HepG2 (cell line): ENCODE measurements around the gene CRIP1. TPM values are rescaled to one million over a fixed set of nuclear protein-coding genes. Genes with fewer than 3 reads are reported as not detected.

Source experiments
- AGO1 ChIP-seq: fragments of 200-400 bp; formaldehyde crosslinking; IDR thresholded peaks from 2 replicates; pipeline ENCODE4 v1.6.1; 2017; ENCODE audit warnings: mild to moderate bottlenecking, low read depth, low read length, moderate library complexity; ENCODE audit not compliant: poor library complexity, severe bottlenecking
- CBX1 ChIP-seq: IDR thresholded peaks from one replicate; pipeline ENCODE4 v1.6.1; 2016; ENCODE audit warnings: antibody characterized with exemption, low read depth
- HNF1B ChIP-seq: sonication (generic); formaldehyde crosslinking; IDR thresholded peaks from 2 replicates; pipeline ENCODE4 v1.5.1; 2020; ENCODE audit warnings: mild to moderate bottlenecking, moderate library complexity, missing genetic modification reagents
- KMT2A ChIP-seq: sonication (generic); formaldehyde crosslinking; IDR thresholded peaks from 2 replicates; pipeline ENCODE4 v1.4.0; 2020; ENCODE audit warnings: missing genetic modification reagents
- MTF1 ChIP-seq: sonication (generic); formaldehyde crosslinking; IDR thresholded peaks from 2 replicates; pipeline ENCODE4 v1.5.0; 2020; ENCODE audit warnings: missing genetic modification reagents
- MTF2 ChIP-seq: sonication (generic); formaldehyde crosslinking; IDR thresholded peaks from 2 replicates; pipeline ENCODE4 v1.5.0; 2020; ENCODE audit warnings: missing genetic modification reagents, borderline replicate concordance
- NBN ChIP-seq: fragments of 450-650 bp; conservative IDR thresholded peaks from 2 replicates; pipeline ENCODE4 v1.6.1; 2017
- NCOA5 ChIP-seq: sonication (generic); formaldehyde crosslinking; IDR thresholded peaks from 2 replicates; pipeline ENCODE4 v1.4.0; 2020; ENCODE audit warnings: missing genetic modification reagents
- NFIB ChIP-seq: sonication (generic); formaldehyde crosslinking; IDR thresholded peaks from 2 replicates; pipeline ENCODE4 v1.9.0; 2021; ENCODE audit warnings: missing genetic modification reagents, mild to moderate bottlenecking, borderline replicate concordance
- POLR2A ChIP-seq, 2 experiments: IDR thresholded peaks; 2 replicates each; pipeline ENCODE4 v1.6.1; 2011; ENCODE audit warnings: low read depth in 2 of 2, low read length in 2 of 2, mild to moderate bottlenecking in 1 of 2, moderate library complexity in 1 of 2; ENCODE audit not compliant: insufficient read depth in 1 of 2
- SALL1 ChIP-seq: sonication (generic); formaldehyde crosslinking; IDR thresholded peaks from 2 replicates; pipeline ENCODE4 v1.8.0; 2022; ENCODE audit warnings: mild to moderate bottlenecking, missing genetic modification reagents
- TEF ChIP-seq: sonication (generic); formaldehyde crosslinking; IDR thresholded peaks from 2 replicates; pipeline ENCODE4 v1.5.0; 2020; ENCODE audit warnings: missing genetic modification reagents
- ZFP41 ChIP-seq: sonication (generic); formaldehyde crosslinking; IDR thresholded peaks from 2 replicates; pipeline ENCODE4 v1.4.0; 2020; ENCODE audit warnings: mild to moderate bottlenecking, missing genetic modification reagents, borderline replicate concordance
- ZNF33A ChIP-seq: sonication (generic); formaldehyde crosslinking; IDR thresholded peaks from 2 replicates; pipeline ENCODE4 v1.5.1; 2020; ENCODE audit warnings: missing genetic modification reagents, mild to moderate bottlenecking, moderate library complexity, borderline replicate concordance
- ZNF772 ChIP-seq: sonication (generic); formaldehyde crosslinking; IDR thresholded peaks from 2 replicates; pipeline ENCODE4 v1.5.0; 2020; ENCODE audit warnings: mild to moderate bottlenecking, missing genetic modification reagents
- ZNF816 ChIP-seq: sonication (generic); formaldehyde crosslinking; IDR thresholded peaks from 2 replicates; pipeline ENCODE4 v1.8.0; 2022; ENCODE audit warnings: missing genetic modification reagents, mild to moderate bottlenecking, borderline replicate concordance
- polyA plus RNA-seq, 8 experiments: library from polyadenylated mRNA; depleted of rRNA in 3 of 8; stranded (reverse) in 7 of 8; unstranded in 1 of 8; fragments of >200 nt; fragmentation: Illumina TruSeq in 4 of 8; extraction: Trizol in 4 of 8; gene quantifications; 2 replicates each; pipeline versions ENCODE4 v1.2.1 to v1.2.3, GENCODE V29; 2011 to 2016; ENCODE audit warnings: low read depth in 4 of 8, missing spikeins in 1 of 8, mixed read lengths in 1 of 8; ENCODE audit not compliant: insufficient read depth in 1 of 8
- total RNA-seq, 5 experiments: library from RNA; depleted of rRNA; stranded (reverse); fragments of >200 nt; fragmentation: Illumina TruSeq; extraction: Trizol; gene quantifications; 2 replicates each; pipeline ENCODE4 v1.2.3, GENCODE V29; 2016; ENCODE audit warnings: low read depth in 1 of 5
- TF ChIP-seq, protein P1 (sequence below): IDR thresholded peaks from 2 replicates; pipeline ENCODE4 v1.6.1; 2016; ENCODE audit warnings: control low read depth
- TF ChIP-seq, protein P2 (sequence below): sonication (generic); formaldehyde crosslinking; IDR thresholded peaks from one replicate; pipeline ENCODE4 v1.5.1; 2020; ENCODE audit warnings: mild to moderate bottlenecking, missing genetic modification reagents; ENCODE audit errors: not compliant biosample characterization

The CRIP1 gene
- total and polyA plus RNA-seq, 2 of the 13 experiments (the other 11 are each of a cell fraction or from before 2014, with no cell fraction given) = 53.9 to 59.5 TPM

DNA sequence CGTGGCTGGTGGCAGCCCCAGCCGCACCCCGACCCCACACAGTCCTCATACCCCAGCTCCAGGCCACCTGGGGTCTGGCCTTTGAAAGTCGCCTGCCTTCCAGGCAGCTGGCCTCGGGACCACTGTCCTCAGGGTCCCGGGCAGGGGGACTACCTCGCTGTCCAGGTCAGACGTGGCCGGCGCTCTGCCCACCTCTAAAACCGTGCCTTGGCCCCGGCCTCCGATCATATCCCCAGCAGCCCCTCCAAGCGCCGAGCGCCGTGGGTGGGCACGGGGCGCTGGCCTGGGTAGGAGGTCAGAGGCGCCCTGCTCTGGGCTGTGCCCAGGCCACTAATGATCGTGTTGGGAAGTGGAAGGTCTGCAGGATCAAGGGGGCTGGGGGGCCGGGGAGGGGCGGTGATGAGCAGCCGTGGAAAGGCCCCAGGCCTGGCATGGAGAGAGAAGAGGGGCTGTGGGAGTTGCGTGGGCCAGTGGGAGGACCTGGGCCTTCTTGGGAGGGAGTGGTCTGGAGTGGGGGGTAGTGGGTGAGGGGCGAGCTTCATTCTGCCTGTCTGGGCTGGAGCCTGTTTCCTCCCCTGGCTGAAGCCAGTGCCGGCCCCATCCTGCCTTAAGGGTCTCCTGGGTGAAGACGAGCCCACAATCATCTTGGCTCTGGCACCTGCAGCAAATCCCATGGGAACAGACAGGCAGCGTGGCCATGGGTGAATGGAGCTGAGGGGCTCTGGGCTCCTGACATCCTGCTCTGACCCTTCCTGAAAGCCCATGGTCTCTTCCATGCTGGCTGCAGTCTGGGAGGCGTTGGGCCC is 44.6 kb downstream of the CRIP1 start (continued):
- no peak for TF ChIP-seq NBN
- TF ChIP-seq HNF1B = no peak
- TF ChIP-seq KMT2A = no peak
- TF ChIP-seq MTF2 = no peak
- no peak for TF ChIP-seq ZFP41 (CRISPR knock-in tag)
- TF ChIP-seq CBX1 = no peak
- TF ChIP-seq, protein P1, sequence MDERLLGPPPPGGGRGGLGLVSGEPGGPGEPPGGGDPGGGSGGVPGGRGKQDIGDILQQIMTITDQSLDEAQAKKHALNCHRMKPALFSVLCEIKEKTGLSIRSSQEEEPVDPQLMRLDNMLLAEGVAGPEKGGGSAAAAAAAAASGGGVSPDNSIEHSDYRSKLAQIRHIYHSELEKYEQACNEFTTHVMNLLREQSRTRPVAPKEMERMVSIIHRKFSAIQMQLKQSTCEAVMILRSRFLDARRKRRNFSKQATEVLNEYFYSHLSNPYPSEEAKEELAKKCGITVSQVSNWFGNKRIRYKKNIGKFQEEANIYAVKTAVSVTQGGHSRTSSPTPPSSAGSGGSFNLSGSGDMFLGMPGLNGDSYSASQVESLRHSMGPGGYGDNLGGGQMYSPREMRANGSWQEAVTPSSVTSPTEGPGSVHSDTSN (CRISPR knock-in tag) = no peak
- TF ChIP-seq AGO1 = peak; percentile 70
- no peak for TF ChIP-seq NCOA5 (CRISPR knock-in tag)
- TF ChIP-seq TEF (CRISPR knock-in tag) = no peak
- no peak for TF ChIP-seq NFIB
- TF ChIP-seq, protein P2, sequence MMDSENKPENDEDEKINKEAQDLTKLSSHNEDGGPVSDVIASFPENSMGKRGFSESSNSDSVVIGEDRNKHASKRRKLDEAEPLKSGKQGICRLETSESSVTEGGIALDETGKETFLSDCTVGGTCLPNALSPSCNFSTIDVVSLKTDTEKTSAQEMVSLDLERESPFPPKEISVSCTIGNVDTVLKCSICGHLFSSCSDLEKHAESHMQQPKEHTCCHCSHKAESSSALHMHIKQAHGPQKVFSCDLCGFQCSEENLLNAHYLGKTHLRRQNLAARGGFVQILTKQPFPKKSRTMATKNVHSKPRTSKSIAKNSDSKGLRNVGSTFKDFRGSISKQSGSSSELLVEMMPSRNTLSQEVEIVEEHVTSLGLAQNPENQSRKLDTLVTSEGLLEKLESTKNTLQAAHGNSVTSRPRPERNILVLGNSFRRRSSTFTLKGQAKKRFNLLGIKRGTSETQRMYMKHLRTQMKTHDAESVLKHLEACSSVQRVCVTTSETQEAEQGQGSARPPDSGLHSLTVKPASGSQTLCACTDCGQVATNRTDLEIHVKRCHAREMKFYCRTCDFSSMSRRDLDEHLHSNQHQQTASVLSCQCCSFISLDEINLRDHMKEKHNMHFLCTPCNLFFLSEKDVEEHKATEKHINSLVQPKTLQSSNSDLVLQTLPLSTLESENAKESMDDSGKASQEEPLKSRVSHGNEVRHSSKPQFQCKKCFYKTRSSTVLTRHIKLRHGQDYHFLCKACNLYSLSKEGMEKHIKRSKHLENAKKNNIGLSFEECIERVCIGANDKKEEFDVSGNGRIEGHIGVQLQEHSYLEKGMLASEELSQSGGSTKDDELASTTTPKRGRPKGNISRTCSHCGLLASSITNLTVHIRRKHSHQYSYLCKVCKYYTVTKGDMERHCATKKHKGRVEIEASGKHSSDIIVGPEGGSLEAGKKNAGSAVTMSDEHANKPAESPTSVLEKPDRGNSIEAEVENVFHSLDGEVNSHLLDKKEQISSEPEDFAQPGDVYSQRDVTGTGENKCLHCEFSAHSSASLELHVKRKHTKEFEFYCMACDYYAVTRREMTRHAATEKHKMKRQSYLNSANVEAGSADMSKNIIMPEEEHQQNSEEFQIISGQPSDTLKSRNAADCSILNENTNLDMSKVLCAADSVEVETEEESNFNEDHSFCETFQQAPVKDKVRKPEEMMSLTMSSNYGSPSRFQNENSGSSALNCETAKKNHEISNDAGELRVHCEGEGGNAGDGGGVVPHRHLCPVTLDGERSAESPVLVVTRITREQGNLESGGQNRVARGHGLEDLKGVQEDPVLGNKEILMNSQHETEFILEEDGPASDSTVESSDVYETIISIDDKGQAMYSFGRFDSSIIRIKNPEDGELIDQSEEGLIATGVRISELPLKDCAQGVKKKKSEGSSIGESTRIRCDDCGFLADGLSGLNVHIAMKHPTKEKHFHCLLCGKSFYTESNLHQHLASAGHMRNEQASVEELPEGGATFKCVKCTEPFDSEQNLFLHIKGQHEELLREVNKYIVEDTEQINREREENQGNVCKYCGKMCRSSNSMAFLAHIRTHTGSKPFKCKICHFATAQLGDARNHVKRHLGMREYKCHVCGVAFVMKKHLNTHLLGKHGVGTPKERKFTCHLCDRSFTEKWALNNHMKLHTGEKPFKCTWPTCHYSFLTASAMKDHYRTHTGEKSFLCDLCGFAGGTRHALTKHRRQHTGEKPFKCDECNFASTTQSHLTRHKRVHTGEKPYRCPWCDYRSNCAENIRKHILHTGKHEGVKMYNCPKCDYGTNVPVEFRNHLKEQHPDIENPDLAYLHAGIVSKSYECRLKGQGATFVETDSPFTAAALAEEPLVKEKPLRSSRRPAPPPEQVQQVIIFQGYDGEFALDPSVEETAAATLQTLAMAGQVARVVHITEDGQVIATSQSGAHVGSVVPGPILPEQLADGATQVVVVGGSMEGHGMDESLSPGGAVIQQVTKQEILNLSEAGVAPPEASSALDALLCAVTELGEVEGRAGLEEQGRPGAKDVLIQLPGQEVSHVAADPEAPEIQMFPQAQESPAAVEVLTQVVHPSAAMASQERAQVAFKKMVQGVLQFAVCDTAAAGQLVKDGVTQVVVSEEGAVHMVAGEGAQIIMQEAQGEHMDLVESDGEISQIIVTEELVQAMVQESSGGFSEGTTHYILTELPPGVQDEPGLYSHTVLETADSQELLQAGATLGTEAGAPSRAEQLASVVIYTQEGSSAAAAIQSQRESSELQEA (CRISPR knock-in tag) = no peak
- TF ChIP-seq ZNF816 (CRISPR knock-in tag) = no peak
- no peak for TF ChIP-seq MTF1 (CRISPR knock-in tag)
- no peak for TF ChIP-seq ZNF33A (CRISPR knock-in tag)
- TF ChIP-seq POLR2A (IDR thresholded peaks at IDR 0.05; ENCODE audit: insufficient read depth in 1 of 2, low read depth in 2 of 2, low read length in 2 of 2) = peak in 1 of 2 experiments; percentile 31; a peak in 1 of 4 replicates
- no peak for TF ChIP-seq SALL1
- no peak for TF ChIP-seq ZNF772 (CRISPR knock-in tag)
